Body of pancreas (tissue), 4 donors: ENCODE results near the gene UNC93B1. TPM values are rescaled to one million over a fixed set of nuclear protein-coding genes. Genes with fewer than 3 reads are reported as not detected.
A peak's percentile ranks its signal among the peaks of the same experiment; 100 is the strongest.

Experiments used
- ATAC-seq: fragments of 150-250 bp; one replicate; pipeline ENCODE4 v1.9.1; 2016
- DNase-seq, 4 donors: peaks; one replicate each; pipeline ENCODE4 v3.0.0-alpha.2; 2019
- H3K27ac ChIP-seq, 4 donors: fragments of 200-600 bp; sonication (generic); 1 replicate in 3 of 4; 2 replicates in 1 of 4; pipeline versions ENCODE4 v1.5.1 to v1.6.1; 2016 to 2019; ENCODE audit warnings: mild to moderate bottlenecking in 1 of 4, mixed read lengths in 1 of 4, moderate library complexity in 1 of 4
- H3K27me3 ChIP-seq, 2 donors: fragments of 200-600 bp; sonication (generic); one replicate each; pipeline ENCODE4 v1.6.0; 2016; ENCODE audit warnings: mild to moderate bottlenecking in 1 of 2
- H3K36me3 ChIP-seq, 2 donors: fragments of 200-600 bp; sonication (generic); replicated peaks in 1 of 2; 2 replicates each; pipeline ENCODE4 v1.5.1; 2016; ENCODE audit warnings: low read depth in 2 of 2; ENCODE audit not compliant: insufficient read depth in 1 of 2
- H3K4me1 ChIP-seq: fragments of 200-600 bp; sonication (generic); one replicate; pipeline ENCODE4 v1.6.0; 2016
- H3K4me3 ChIP-seq, 2 donors: fragments of 200-600 bp; sonication (generic); 1 replicate in 1 of 2; 2 replicates in 1 of 2; pipeline ENCODE4 v1.5.1; 2016 to 2019
- H3K9me3 ChIP-seq, 3 donors: fragments of 200-600 bp; sonication (generic); 1 replicate in 2 of 3; 2 replicates in 1 of 3; pipeline ENCODE4 v1.5.1; 2016
- POLR2A ChIP-seq, 3 donors: fragments of 450-650 bp; IDR thresholded peaks; one replicate each; pipeline ENCODE4 v1.6.1; 2016; ENCODE audit warnings: antibody characterized with exemption in 3 of 3, mild to moderate bottlenecking in 2 of 3
- WGBS, 2 donors: methylation state at CpG; one replicate each; pipeline ENCODE4 v1.1.5; 2017; 5-methylcytosine and 5-hydroxymethylcytosine counted together
- intact Hi-C: fragments of 100-400 bp; cut with DNase I; formaldehyde crosslinking; loops from one replicate; pipeline ENCODE4 v1.15.1; 2023
- total RNA-seq, 2 donors: library from RNA; depleted of rRNA; stranded (reverse); fragments of >200 nt; gene quantifications; one replicate each; pipeline ENCODE4 v1.1.0, GENCODE V29; 2016
- TF ChIP-seq, protein P1 (sequence below), 7 experiments: fragments of 450-650 bp in 4 of 7; fragments of 200-600 bp in 3 of 7; sonication (generic) in 3 of 7; IDR thresholded peaks; one replicate each; pipeline ENCODE4 v1.5.1; 2016 to 2019; ENCODE audit warnings: antibody characterized with exemption in 7 of 7

The UNC93B1 gene
- total RNA-seq, 2 donors from 2014 or later = 33.9 to 40.5 TPM

DNA sequence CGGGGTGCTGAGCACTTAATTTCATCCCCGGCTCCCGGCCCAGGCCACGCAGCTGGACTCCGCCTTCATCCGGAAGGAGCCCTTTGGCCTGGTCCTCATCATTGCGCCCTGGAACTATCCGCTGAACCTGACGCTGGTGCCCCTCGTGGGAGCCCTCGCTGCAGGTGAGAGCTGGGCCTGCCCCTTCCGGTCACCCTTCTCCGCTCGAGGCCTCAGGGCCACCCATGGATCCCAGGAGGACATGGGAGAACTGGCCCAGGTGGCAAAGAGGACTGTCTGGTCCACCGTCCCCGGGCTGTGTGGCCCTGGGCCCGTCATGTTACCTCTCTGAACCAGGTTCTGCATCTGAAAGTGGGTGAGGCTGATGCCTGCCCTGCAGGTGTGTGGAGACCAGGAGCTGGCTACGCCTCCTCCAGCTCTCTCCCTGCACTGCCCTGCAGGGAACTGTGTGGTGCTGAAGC lies 14.9 kb upstream of the UNC93B1 start:
- H3K4me3 ChIP-seq = no peak overlapping the region
- H3K36me3 ChIP-seq = no peaks in the 10 kb centered on the region
- DNase-seq = no peak
- no peaks in the 10 kb centered on the region for H3K27me3 ChIP-seq
- 80 to 90% methylated on average over 1 to 16 of the region's 18 CpGs for WGBS, 2 donors
- TF ChIP-seq, protein P1, sequence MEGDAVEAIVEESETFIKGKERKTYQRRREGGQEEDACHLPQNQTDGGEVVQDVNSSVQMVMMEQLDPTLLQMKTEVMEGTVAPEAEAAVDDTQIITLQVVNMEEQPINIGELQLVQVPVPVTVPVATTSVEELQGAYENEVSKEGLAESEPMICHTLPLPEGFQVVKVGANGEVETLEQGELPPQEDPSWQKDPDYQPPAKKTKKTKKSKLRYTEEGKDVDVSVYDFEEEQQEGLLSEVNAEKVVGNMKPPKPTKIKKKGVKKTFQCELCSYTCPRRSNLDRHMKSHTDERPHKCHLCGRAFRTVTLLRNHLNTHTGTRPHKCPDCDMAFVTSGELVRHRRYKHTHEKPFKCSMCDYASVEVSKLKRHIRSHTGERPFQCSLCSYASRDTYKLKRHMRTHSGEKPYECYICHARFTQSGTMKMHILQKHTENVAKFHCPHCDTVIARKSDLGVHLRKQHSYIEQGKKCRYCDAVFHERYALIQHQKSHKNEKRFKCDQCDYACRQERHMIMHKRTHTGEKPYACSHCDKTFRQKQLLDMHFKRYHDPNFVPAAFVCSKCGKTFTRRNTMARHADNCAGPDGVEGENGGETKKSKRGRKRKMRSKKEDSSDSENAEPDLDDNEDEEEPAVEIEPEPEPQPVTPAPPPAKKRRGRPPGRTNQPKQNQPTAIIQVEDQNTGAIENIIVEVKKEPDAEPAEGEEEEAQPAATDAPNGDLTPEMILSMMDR (IDR thresholded peaks at IDR 0.05) = no peak
- peaks cover 26% of the 10 kb centered on the region for H3K4me1 ChIP-seq
- no peaks in the 10 kb centered on the region for H3K9me3 ChIP-seq
- intact Hi-C loops = no loop called here
- no peak for ATAC-seq
- H3K27ac ChIP-seq = no peak overlapping the region

DNA sequence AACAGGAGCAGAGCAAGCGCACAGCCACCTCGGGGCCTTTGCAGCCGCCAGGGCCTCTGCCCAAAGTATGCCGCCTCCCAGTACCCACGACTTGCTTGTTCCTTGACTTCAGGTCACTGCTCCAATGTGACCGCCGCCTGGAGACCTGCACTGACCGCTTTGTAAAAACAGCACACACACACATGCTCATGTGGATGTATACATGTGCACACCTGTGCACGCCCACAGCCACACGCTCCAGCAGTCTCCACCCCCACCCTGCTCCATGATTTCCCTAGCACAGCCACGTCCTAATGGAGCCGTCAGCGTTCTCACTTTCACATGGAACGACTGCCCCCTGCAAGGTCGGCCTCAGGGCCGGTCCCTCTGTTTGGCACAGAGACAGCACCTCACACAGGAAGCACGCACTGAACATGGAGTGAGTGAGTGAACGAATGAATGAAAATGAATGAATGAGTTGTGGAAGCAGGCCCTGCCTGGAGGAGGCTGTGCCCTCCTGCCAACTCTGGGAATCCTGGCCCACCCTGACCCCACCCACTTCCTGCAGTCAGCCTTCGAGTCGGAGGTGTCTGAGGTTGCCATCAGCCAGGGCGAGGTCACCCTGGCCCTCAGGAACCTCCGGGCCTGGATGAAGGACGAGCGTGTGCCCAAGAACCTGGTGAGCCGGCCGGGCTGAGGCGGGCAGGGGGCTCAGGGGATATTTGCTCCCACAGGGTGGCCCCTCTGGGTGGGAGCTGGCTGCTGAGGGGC lies 14.3 kb upstream of the UNC93B1 start:
- TF ChIP-seq, protein P1 (IDR thresholded peaks at IDR 0.05) = no peak
- TF ChIP-seq POLR2A (IDR thresholded peaks at IDR 0.05) = no peak
- intact Hi-C loops = no loop called here
- Histone ChIP-seq H3K4me1 (peaks cover 31% of the 10 kb centered on the region), H3K4me3 (no peak overlapping the region), H3K9me3 (no peaks in the 10 kb centered on the region), H3K36me3 (no peaks in the 10 kb centered on the region), H3K27me3 (no peaks in the 10 kb centered on the region), H3K27ac (peak overlapping the region in 1 of 4 donors; percentile 37)
- 73% methylated on average over 21 to 23 of the region's 27 CpGs for WGBS, 2 donors
- ATAC-seq = no peak
- DNase-seq = no peak

DNA sequence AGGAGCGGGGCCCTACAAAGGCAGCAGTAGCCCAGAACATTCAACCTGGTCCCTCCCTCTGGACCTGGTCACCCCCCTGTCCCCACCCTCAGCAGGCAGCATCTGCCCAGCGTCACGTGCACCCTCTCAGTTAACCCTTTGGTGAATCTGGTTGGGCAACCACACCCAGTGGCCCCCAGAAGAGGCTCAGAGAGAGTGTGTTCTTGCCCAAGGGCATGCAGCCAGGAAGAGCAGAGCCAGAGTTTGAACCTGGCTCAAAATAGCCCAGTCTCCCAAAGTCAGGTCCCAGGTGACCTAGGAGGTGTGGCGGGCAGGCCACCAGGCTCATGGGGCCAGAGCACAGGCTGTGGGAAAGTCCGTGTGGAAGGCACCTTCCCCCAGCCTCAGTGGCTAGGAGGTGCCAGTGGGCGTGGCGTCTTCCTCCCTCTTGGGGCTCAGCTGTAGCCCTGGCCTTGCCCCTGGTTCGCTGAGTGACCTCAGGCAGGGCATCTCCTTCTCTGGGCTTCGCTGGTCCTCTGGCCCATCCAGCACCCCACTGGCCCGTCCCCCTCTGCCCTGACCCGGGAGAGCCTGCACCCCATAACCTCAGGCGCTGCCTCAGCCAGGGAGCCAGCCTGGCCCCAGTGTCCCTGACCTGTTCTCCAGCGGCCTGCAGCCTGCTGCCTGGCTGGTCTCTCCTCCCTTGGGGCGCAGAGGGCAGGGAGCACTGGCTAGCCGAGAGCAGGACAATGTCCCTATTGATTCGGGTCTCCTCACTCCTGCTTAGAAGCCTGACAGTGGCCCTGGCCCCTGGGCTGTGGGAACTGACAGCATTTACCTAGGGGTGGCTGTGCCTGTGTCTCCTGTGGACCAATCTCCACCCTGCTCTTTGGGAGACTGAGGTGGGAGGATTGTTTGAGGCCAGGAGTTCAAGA lies 13.3 kb upstream of the UNC93B1 start:
- no peak for ATAC-seq

DNA sequence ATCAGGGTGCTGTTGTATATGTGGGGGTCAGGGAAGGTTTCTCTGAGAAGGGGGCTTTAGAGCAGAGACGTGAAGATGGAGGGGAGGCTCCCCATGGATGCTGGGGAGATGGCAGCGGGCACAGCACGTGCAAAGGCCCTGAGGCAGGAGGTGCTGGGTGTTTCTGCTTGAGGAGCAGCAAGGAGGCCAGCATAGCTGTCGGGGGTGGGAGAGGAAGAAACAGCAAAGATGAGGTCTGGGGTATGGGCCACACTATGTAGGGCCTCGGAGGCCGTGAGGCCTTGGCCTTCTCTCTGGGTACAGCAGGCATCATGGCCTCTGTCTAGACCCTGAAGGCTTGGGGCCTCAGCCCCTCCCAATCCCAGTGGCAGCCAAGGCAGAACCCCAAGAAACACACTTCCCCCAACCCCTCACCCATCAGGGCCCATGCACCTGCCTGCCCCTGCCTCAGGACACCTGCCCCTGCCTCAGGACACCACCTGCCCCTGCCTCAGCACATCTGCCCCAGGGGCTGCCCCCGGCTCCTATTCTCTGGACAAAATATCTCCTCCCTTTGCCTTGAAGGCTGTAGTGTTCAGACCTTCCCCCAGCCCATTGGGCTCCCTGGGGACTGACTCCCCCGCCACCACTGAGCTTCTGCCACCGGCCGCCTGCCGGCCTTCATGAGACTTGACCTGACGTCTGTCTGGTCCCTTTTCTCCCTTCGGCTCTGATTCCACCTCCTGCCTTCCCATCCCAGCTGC lies 12.4 kb upstream of the UNC93B1 start:
- H3K27ac ChIP-seq = peak overlapping the region in 3 of 4 donors; percentile 23 to 39 (median 37)
- H3K4me3 ChIP-seq = no peak overlapping the region
- intact Hi-C loops = no loop called here
- H3K9me3 ChIP-seq = no peaks in the 10 kb centered on the region
- WGBS, 2 donors = 78 to 83% methylated on average over 13 of the region's 13 CpGs
- H3K27me3 ChIP-seq = no peaks in the 10 kb centered on the region
- H3K4me1 ChIP-seq = peaks cover 48% of the 10 kb centered on the region
- TF ChIP-seq, protein P1 (IDR thresholded peaks at IDR 0.05) = no peak
- TF ChIP-seq POLR2A (IDR thresholded peaks at IDR 0.05) = no peak
- no peak for ATAC-seq
- H3K36me3 ChIP-seq = no peaks in the 10 kb centered on the region
- DNase-seq = no peak

More for the DNA sequence above, 13.3 kb upstream of the UNC93B1 start:
- H3K4me1 ChIP-seq = peaks cover 40% of the 10 kb centered on the region
- DNase-seq = no peak
- no peaks in the 10 kb centered on the region for H3K9me3 ChIP-seq
- no peaks in the 10 kb centered on the region for H3K36me3 ChIP-seq
- no peak for TF ChIP-seq POLR2A (IDR thresholded peaks at IDR 0.05)
- TF ChIP-seq, protein P1 (IDR thresholded peaks at IDR 0.05) = no peak
- intact Hi-C loops = no loop called here
- no peaks in the 10 kb centered on the region for H3K27me3 ChIP-seq
- WGBS, 2 donors = 55 to 65% methylated on average over 5 to 16 of the region's 16 CpGs
- no peak overlapping the region for H3K4me3 ChIP-seq
- peak overlapping the region in 3 of 4 donors; percentile 23 to 39 (median 37) for H3K27ac ChIP-seq
